C4-2B (cell line): Measurements from ENCODE around the gene GPR179.

Experiments
- CTCF ChIP-seq: fragments of 450-650 bp; conservative IDR thresholded peaks from 2 replicates; pipeline ENCODE4 v1.5.1; 2017; ENCODE audit warnings: mild to moderate bottlenecking
- ZFX ChIP-seq: fragments of 450-650 bp; IDR thresholded peaks from 2 replicates; pipeline ENCODE4 v1.6.1; 2017

GRCh38 chr17:38320482-38320881 lies 23.3 kb downstream of the GPR179 start:
- TF ChIP-seq CTCF (no peak), ZFX (no peak)
